ENCODE results near the gene XDH. TPM values are rescaled to one million over a fixed set of nuclear protein-coding genes. Genes with fewer than 3 reads are reported as not detected.
A peak's percentile ranks its signal among the peaks of the same experiment; 100 is the strongest.

Gene XDH
- total RNA-seq, 4 donors from 2014 or later = 19.0 to 108 (median 92.3) TPM

DNA sequence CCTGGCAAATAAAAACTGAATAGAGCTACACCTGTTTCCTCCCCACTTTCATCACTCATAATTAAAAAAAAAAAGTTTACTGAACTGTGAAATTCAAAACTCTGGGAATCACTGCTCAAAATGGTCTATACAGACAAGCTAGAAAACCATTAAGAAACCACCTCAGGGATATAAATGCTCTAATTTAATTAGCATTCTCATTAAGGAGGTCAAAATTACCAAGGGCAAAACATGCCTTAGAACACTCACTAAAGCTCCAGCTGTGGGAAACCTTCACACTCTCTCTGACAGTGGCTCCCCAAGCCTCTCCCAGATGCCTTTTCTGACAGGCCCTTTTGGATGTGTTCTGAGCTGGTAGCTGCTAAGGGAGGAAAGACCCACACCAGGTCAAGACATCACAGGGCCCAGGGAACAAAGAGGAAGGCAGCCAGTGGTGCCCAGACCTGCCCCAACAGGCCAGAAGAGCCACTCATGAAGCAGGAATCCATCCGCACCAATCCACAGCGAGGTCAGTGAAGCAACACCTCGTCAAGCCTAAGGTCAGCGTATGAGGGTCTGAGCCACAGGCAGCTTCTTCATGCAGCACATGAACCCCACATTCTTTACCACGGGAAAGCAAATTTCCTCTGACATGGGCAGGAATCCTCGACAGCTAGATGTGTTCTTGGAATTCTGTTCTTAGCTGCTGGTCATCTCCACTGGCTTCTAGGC, 35.6 kb downstream of the XDH start:
- Histone ChIP-seq H3K4me1 (no peaks in the 10 kb centered on the region), H3K4me3 (no peak overlapping the region), H3K9me3 (no peaks in the 10 kb centered on the region), H3K27ac (peak overlapping the region in 2 of 4 donors; percentile 48 to 67), H3K36me3 (peaks cover 0 to 9% (median 0%) of the 10 kb centered on the region in 3 donors), H3K27me3 (no peaks in the 10 kb centered on the region)
- DNase-seq = no peak
- TF ChIP-seq, protein P1, sequence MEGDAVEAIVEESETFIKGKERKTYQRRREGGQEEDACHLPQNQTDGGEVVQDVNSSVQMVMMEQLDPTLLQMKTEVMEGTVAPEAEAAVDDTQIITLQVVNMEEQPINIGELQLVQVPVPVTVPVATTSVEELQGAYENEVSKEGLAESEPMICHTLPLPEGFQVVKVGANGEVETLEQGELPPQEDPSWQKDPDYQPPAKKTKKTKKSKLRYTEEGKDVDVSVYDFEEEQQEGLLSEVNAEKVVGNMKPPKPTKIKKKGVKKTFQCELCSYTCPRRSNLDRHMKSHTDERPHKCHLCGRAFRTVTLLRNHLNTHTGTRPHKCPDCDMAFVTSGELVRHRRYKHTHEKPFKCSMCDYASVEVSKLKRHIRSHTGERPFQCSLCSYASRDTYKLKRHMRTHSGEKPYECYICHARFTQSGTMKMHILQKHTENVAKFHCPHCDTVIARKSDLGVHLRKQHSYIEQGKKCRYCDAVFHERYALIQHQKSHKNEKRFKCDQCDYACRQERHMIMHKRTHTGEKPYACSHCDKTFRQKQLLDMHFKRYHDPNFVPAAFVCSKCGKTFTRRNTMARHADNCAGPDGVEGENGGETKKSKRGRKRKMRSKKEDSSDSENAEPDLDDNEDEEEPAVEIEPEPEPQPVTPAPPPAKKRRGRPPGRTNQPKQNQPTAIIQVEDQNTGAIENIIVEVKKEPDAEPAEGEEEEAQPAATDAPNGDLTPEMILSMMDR (IDR thresholded peaks at IDR 0.05) = no peak
- no peak for TF ChIP-seq POLR2A (IDR thresholded peaks at IDR 0.05)

GRCh38 chr2:31378389-31378788, 36.2 kb downstream of the XDH start:
- peak in 2 of 3 donors; percentile 70 to 82 for DNase-seq
- TF ChIP-seq POLR2A (IDR thresholded peaks at IDR 0.05) = no peak
- TF ChIP-seq, protein P1 (IDR thresholded peaks at IDR 0.05) = no peak
- Histone ChIP-seq H3K27ac (peak overlapping the region in 2 of 4 donors; percentile 48 to 67), H3K27me3 (no peaks in the 10 kb centered on the region), H3K36me3 (peaks cover 0 to 9% (median 0%) of the 10 kb centered on the region in 3 donors), H3K9me3 (no peaks in the 10 kb centered on the region), H3K4me1 (no peaks in the 10 kb centered on the region), H3K4me3 (no peak overlapping the region)

- Histone ChIP-seq H3K27ac (no peak overlapping the region), H3K36me3 (peaks cover 0 to 28% (median 0%) of the 10 kb centered on the region in 3 donors), H3K4me3 (no peak overlapping the region), H3K27me3 (no peaks in the 10 kb centered on the region), H3K9me3 (no peaks in the 10 kb centered on the region), H3K4me1 (no peaks in the 10 kb centered on the region)
- no peak for TF ChIP-seq POLR2A (IDR thresholded peaks at IDR 0.05)
- TF ChIP-seq, protein P1 (IDR thresholded peaks at IDR 0.05) = no peak
- DNase-seq = no peak
Measured at GRCh38 chr2:31373127-31373526, 41.4 kb downstream of the XDH start.

DNA sequence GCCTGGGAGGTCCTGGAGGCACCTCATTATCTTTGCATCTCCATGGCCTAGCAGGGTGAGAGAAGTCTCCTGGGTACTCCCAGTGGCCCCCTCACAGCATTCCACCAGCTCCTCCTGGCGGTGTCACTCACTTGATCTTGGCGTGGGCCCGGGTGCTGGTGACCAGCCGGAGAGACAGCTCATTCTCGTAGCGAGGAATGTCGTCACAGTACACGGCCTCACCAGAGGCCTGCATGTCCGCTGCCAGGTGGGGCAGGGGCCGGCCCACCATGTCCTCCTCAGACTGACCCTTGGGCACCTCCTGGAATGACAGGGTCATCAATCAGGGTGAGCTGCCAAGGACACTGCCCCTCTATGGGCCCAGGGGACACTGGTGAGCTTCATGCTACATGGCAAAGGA, 42.4 kb downstream of the XDH start:
- Histone ChIP-seq H3K36me3 (peaks cover 0 to 25% (median 0%) of the 10 kb centered on the region in 3 donors), H3K27ac (no peak overlapping the region), H3K4me3 (no peak overlapping the region), H3K27me3 (no peaks in the 10 kb centered on the region), H3K4me1 (no peaks in the 10 kb centered on the region), H3K9me3 (no peaks in the 10 kb centered on the region)
- no peak for TF ChIP-seq POLR2A (IDR thresholded peaks at IDR 0.05)
- TF ChIP-seq, protein P1 (IDR thresholded peaks at IDR 0.05) = no peak
- DNase-seq = no peak

GRCh38 chr2:31371691-31372090, 42.9 kb downstream of the XDH start:
- H3K9me3 ChIP-seq = no peaks in the 10 kb centered on the region
- H3K27me3 ChIP-seq = no peaks in the 10 kb centered on the region
- TF ChIP-seq POLR2A (IDR thresholded peaks at IDR 0.05) = no peak
- TF ChIP-seq, protein P1 (IDR thresholded peaks at IDR 0.05) = no peak
- H3K4me3 ChIP-seq = no peak overlapping the region
- H3K4me1 ChIP-seq = no peaks in the 10 kb centered on the region
- H3K36me3 ChIP-seq = peaks cover 0 to 25% (median 0%) of the 10 kb centered on the region in 3 donors
- no peak for DNase-seq
- H3K27ac ChIP-seq = no peak overlapping the region

Measured in Peyer's patch (tissue), 4 donors.